Type B pancreatic cell (in vitro differentiated cells): ENCODE measurements around the gene DYNC2H1. TPM values are rescaled to one million over a fixed set of nuclear protein-coding genes. Genes with fewer than 3 reads are reported as not detected.

Experiments
- DNase-seq: peaks from one replicate; pipeline ENCODE4 v3.0.0; 2021; ENCODE audit warnings: mixed read lengths; ENCODE audit not compliant: unreplicated experiment; ENCODE audit errors: extremely low spot score
- H3K27ac Mint-ChIP-seq: 2 replicates; pipeline ENCODE4 v1.8.0; 2021; ENCODE audit warnings: mild to moderate bottlenecking, mixed read lengths
- H3K27me3 Mint-ChIP-seq: 2 replicates; pipeline ENCODE4 v1.8.0; 2021; ENCODE audit warnings: mixed read lengths
- H3K36me3 Mint-ChIP-seq: 2 replicates; pipeline ENCODE4 v1.8.0; 2021; ENCODE audit warnings: mixed read lengths
- H3K4me1 Mint-ChIP-seq: one replicate; pipeline ENCODE4 v1.8.0; 2021; ENCODE audit warnings: mixed read lengths; ENCODE audit not compliant: unreplicated experiment
- H3K4me3 Mint-ChIP-seq: 2 replicates; pipeline ENCODE4 v1.8.0; 2021; ENCODE audit warnings: mild to moderate bottlenecking, mixed read lengths
- H3K9me3 Mint-ChIP-seq: 2 replicates; pipeline ENCODE4 v1.8.0; 2021; ENCODE audit warnings: mixed read lengths
- CTCF ChIP-seq: fragments of 200-600 bp; sonication (generic); conservative IDR thresholded peaks from 2 replicates; pipeline ENCODE4 v1.5.0; 2021; ENCODE audit warnings: antibody characterized with exemption, mild to moderate bottlenecking
- total RNA-seq: library from RNA; stranded (reverse); gene quantifications from 2 replicates; pipeline ENCODE4 v1.2.1, GENCODE V29; 2021; ENCODE audit warnings: low replicate concordance

The DYNC2H1 gene
- total RNA-seq, 1 donor from 2014 or later = 26.1 TPM

- TF ChIP-seq CTCF = no peak
- Mint-ChIP-seq H3K36me3 (no peaks in the 10 kb centered on the region), H3K4me3 (peak overlapping the region; percentile 32), H3K27ac (peak overlapping the region; percentile 82), H3K9me3 (peaks cover 8% of the 10 kb centered on the region), H3K4me1 (peaks cover 14% of the 10 kb centered on the region), H3K27me3 (no peaks in the 10 kb centered on the region)
- DNase-seq = no peak
Observed at GRCh38 chr11:103499710-103500340, 390.6 kb downstream of the DYNC2H1 start.

GRCh38 chr11:103515283-103515682, 406.1 kb downstream of the DYNC2H1 start:
- H3K27ac Mint-ChIP-seq = no peak overlapping the region
- DNase-seq = no peak
- H3K4me1 Mint-ChIP-seq = no peaks in the 10 kb centered on the region
- H3K36me3 Mint-ChIP-seq = no peaks in the 10 kb centered on the region
- H3K9me3 Mint-ChIP-seq = no peaks in the 10 kb centered on the region
- H3K4me3 Mint-ChIP-seq = no peak overlapping the region
- no peaks in the 10 kb centered on the region for H3K27me3 Mint-ChIP-seq
- TF ChIP-seq CTCF = no peak

- Mint-ChIP-seq H3K27ac (no peak overlapping the region), H3K36me3 (no peaks in the 10 kb centered on the region), H3K4me3 (no peak overlapping the region), H3K4me1 (peaks cover 11% of the 10 kb centered on the region), H3K27me3 (no peaks in the 10 kb centered on the region), H3K9me3 (peaks cover 8% of the 10 kb centered on the region)
- no peak for DNase-seq
- TF ChIP-seq CTCF = no peak
Observed at GRCh38 chr11:103520792-103521191, 411.6 kb downstream of the DYNC2H1 start.

- no peak for TF ChIP-seq CTCF
- H3K4me1 Mint-ChIP-seq = peaks cover 21% of the 10 kb centered on the region
- no peaks in the 10 kb centered on the region for H3K27me3 Mint-ChIP-seq
- no peak for DNase-seq
- H3K36me3 Mint-ChIP-seq = no peaks in the 10 kb centered on the region
- no peak overlapping the region for H3K27ac Mint-ChIP-seq
- H3K9me3 Mint-ChIP-seq = peaks cover 8% of the 10 kb centered on the region
- H3K4me3 Mint-ChIP-seq = no peak overlapping the region
Observed at GRCh38 chr11:103525069-103525468, 415.8 kb downstream of the DYNC2H1 start.

GRCh38 chr11:103528046-103528445, 418.8 kb downstream of the DYNC2H1 start:
- H3K36me3 Mint-ChIP-seq = no peaks in the 10 kb centered on the region
- peaks cover under 1% of the 10 kb centered on the region for H3K9me3 Mint-ChIP-seq
- DNase-seq = no peak
- H3K4me1 Mint-ChIP-seq = peaks cover 21% of the 10 kb centered on the region
- peak overlapping the region; percentile 50 for H3K27ac Mint-ChIP-seq
- no peaks in the 10 kb centered on the region for H3K27me3 Mint-ChIP-seq
- H3K4me3 Mint-ChIP-seq = peak overlapping the region; percentile 7
- TF ChIP-seq CTCF = no peak

- Mint-ChIP-seq H3K27ac (peak overlapping the region; percentile 50), H3K4me1 (peaks cover 21% of the 10 kb centered on the region)
- no peak for DNase-seq
Observed at GRCh38 chr11:103528596-103528995, 419.4 kb downstream of the DYNC2H1 start.

More at GRCh38 chr11:103528596-103528995, 419.4 kb downstream of the DYNC2H1 start:
- Mint-ChIP-seq H3K4me3 (peak overlapping the region; percentile 7), H3K9me3 (no peaks in the 10 kb centered on the region), H3K27me3 (no peaks in the 10 kb centered on the region), H3K36me3 (no peaks in the 10 kb centered on the region)
- TF ChIP-seq CTCF = no peak
